Fibroblast of lung (primary cell): ENCODE measurements around the gene CYP2A6.
"Not testable (repeated sequence)": the region's sequence is repeated elsewhere in the genome, so short reads cannot be mapped to it uniquely, and the experiment has no call there.

Experiments used
- EZH2 ChIP-seq: IDR thresholded peaks from 2 replicates; pipeline ENCODE4 v1.5.1; 2012; ENCODE audit warnings: low read length, control low read depth, mild to moderate bottlenecking; ENCODE audit errors: missing control alignments
- TF ChIP-seq, protein P1 (sequence below), 2 donors: IDR thresholded peaks in 1 of 2; conservative IDR thresholded peaks in 1 of 2; 1 replicate in 1 of 2; 2 replicates in 1 of 2; pipeline ENCODE4 v1.5.1; 2011 to 2012; ENCODE audit warnings: low read length in 2 of 2, control low read depth in 1 of 2, inconsistent platforms in 1 of 2, low read depth in 1 of 2, mild to moderate bottlenecking in 1 of 2

DNA sequence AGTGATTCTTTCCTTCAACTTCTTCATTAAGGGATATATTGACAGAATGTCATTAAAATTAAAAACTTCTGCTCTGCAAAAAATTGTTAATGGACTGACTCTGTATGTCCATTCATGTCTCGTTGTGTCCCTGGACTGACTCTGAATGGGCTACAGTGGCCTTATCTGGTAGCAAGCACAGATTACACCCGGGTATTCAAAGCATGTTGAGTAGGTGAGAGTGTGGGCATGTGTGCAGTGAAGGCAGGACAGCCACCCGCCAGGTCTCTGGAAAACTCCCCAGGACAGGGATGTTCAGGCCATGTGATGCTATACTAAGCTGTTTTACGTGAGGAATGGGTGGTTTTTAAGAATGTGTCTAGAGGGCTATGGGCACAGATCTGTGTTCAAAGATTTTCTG lies 24.6 kb upstream of the CYP2A6 start:
- TF ChIP-seq, protein P1, sequence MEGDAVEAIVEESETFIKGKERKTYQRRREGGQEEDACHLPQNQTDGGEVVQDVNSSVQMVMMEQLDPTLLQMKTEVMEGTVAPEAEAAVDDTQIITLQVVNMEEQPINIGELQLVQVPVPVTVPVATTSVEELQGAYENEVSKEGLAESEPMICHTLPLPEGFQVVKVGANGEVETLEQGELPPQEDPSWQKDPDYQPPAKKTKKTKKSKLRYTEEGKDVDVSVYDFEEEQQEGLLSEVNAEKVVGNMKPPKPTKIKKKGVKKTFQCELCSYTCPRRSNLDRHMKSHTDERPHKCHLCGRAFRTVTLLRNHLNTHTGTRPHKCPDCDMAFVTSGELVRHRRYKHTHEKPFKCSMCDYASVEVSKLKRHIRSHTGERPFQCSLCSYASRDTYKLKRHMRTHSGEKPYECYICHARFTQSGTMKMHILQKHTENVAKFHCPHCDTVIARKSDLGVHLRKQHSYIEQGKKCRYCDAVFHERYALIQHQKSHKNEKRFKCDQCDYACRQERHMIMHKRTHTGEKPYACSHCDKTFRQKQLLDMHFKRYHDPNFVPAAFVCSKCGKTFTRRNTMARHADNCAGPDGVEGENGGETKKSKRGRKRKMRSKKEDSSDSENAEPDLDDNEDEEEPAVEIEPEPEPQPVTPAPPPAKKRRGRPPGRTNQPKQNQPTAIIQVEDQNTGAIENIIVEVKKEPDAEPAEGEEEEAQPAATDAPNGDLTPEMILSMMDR (conservative IDR thresholded peaks at IDR 0.05 in 1 of 2, IDR thresholded peaks at IDR 0.05 in 1 of 2; ENCODE audit: low read depth in 1 of 2, low read length in 2 of 2): not testable (repeated sequence)
- TF ChIP-seq EZH2: not testable (repeated sequence)
